AG04450 (cell line): Measurements from ENCODE around the gene RAMACL. TPM values are rescaled to one million over a fixed set of nuclear protein-coding genes. Genes with fewer than 3 reads are reported as not detected.
A peak's percentile ranks its signal among the peaks of the same experiment; 100 is the strongest.

ENCODE experiments used
- CTCF ChIA-PET: fragments of 300-600, 350-600 bp; formaldehyde crosslinking; extraction: SDS; loops from one replicate; lab custom pipeline; 2022; ENCODE audit warnings: antibody characterized with exemption, inconsistent platforms; lab: Charles Lee
- POLR2A ChIA-PET: fragments of 350-600 bp; formaldehyde crosslinking; extraction: SDS; loops from one replicate; lab custom pipeline; 2021; ENCODE audit warnings: antibody characterized with exemption, inconsistent platforms; lab: Yijun Ruan, JAX
- DNase-seq: peaks from one replicate; pipeline ENCODE4 v3.0.0-alpha.2; 2011; ENCODE audit warnings: low read depth, low spot score
- H3K27ac ChIP-seq: one replicate; pipeline ENCODE4 v1.5.1; 2012; ENCODE audit warnings: low read depth, low read length, control low read depth
- H3K27me3 ChIP-seq: one replicate; pipeline ENCODE4 v1.6.0; 2012; ENCODE audit warnings: low read length; ENCODE audit not compliant: control insufficient read depth, insufficient read depth
- H3K4me3 ChIP-seq: 2 replicates; pipeline ENCODE4 v1.5.1; 2011; ENCODE audit warnings: mild to moderate bottlenecking, low read depth, low read length, control low read depth
- H3K9me3 ChIP-seq: 2 replicates; pipeline ENCODE4 v1.5.1; 2012; ENCODE audit warnings: low read length; ENCODE audit not compliant: control insufficient read depth, insufficient read depth
- CTCF ChIP-seq: IDR thresholded peaks from 2 replicates; pipeline ENCODE4 v1.5.1; 2011; ENCODE audit warnings: low read depth, low read length, control low read depth, inconsistent platforms
- polyA plus RNA-seq: library from polyadenylated mRNA; depleted of rRNA; stranded (reverse); fragments of >200 nt; gene quantifications from 2 replicates; pipeline ENCODE4 v1.2.3, GENCODE V29; 2011

Gene RAMACL
- polyA plus RNA-seq, 1 experiment, result 0.77 TPM

- ChIA-PET POLR2A (no interaction called here), CTCF (no interaction called here)
- DNase-seq, result no peak
- no peaks in the 10 kb centered on the region for H3K27me3 ChIP-seq
- H3K27ac ChIP-seq, result no peak overlapping the region
- no peak overlapping the region for H3K4me3 ChIP-seq
- no peak for TF ChIP-seq CTCF
- no peaks in the 10 kb centered on the region for H3K9me3 ChIP-seq
Measured at GRCh38 chr6:166630462-166630861, 44.0 kb upstream of the RAMACL start.

GRCh38 chr6:166629628-166630027, 43.1 kb upstream of the RAMACL start:
- no peaks in the 10 kb centered on the region for H3K9me3 ChIP-seq
- ChIA-PET POLR2A (no interaction called here), CTCF (no interaction called here)
- H3K27ac ChIP-seq, result no peak overlapping the region
- H3K4me3 ChIP-seq, result no peak overlapping the region
- DNase-seq, result no peak
- H3K27me3 ChIP-seq, result no peaks in the 10 kb centered on the region
- TF ChIP-seq CTCF, result no peak

- H3K9me3 ChIP-seq, result no peaks in the 10 kb centered on the region
- no peak for DNase-seq
- peak overlapping the region; percentile 89 for H3K27ac ChIP-seq
- POLR2A ChIA-PET, result interaction anchor here (0.6 to 2.1 kb wide), 10 partner anchors 12 to 403 kb away, joined by 3 to 15 read pairs (median 4); partner anchors contain the start of gene RNASET2
- H3K27me3 ChIP-seq, result no peaks in the 10 kb centered on the region
- peak overlapping the region; percentile 65 for H3K4me3 ChIP-seq
- no peak for TF ChIP-seq CTCF
- CTCF ChIA-PET, result interaction anchor here (0.6 to 1.4 kb wide), 5 partner anchors 21 to 113 kb away, joined by 3 to 5 read pairs (median 4); no protein-coding TSS in a partner anchor
Measured at GRCh38 chr6:166627875-166628801, 41.7 kb upstream of the RAMACL start.

GRCh38 chr6:166627033-166627874, 40.8 kb upstream of the RAMACL start, which contains the start of gene RPS6KA2:
Gene RPS6KA2, minus strand, starts transcription at chr6:166627251. Its CDS starts 232 bp downstream, at chr6:166627019.
- Histone ChIP-seq H3K27me3 (no peaks in the 10 kb centered on the region), H3K4me3 (peak within 1 kb of the TSS; percentile 85), H3K9me3 (no peaks in the 10 kb centered on the region), H3K27ac (peak within 1 kb of the TSS; percentile 89)
- TF ChIP-seq CTCF, result no peak
- peak; percentile 99 for DNase-seq
- ChIA-PET CTCF (interaction anchor here (0.6 to 1.4 kb wide), 4 partner anchors 37 to 112 kb away, joined by 3 to 5 read pairs (median 4); no protein-coding TSS in a partner anchor), POLR2A (interaction anchor here (0.5 to 2.1 kb wide), 14 partner anchors 11 to 404 kb away, joined by 3 to 15 read pairs (median 4); partner anchors contain the start of gene RNASET2)
